H1 (cell line): Measurements from ENCODE around the gene EPB41L3. TPM values are rescaled to one million over a fixed set of nuclear protein-coding genes. Genes with fewer than 3 reads are reported as not detected.
A peak's percentile ranks its signal among the peaks of the same experiment; 100 is the strongest.

ENCODE experiments used
- CTCF ChIA-PET: fragments of 300-600 bp; sonication (Branson Sonifier 250); formaldehyde crosslinking; loops from one replicate; lab custom pipeline; 2021; ENCODE audit not compliant: partially characterized antibody; lab: Charles Lee
- POLR2A ChIA-PET: fragments of 300-600 bp; sonication (Branson Sonifier 250); formaldehyde crosslinking; loops from one replicate; lab custom pipeline; 2021; ENCODE audit warnings: inconsistent platforms; ENCODE audit not compliant: partially characterized antibody; lab: Charles Lee
- DNase-seq, 2 experiments: peaks; one replicate each; pipeline versions ENCODE4 v3.0.0 to v3.0.0-alpha.2; 2010 to 2022; ENCODE audit warnings: low spot score in 2 of 2, low read depth in 1 of 2, mixed read lengths in 1 of 2
- FAIRE-seq: peaks from 2 replicates; lab custom pipeline; 2011; peaks lifted over from hg19 to GRCh38; lab: Jason Lieb, UNC
- H2AFZ ChIP-seq: 2 replicates; pipeline ENCODE4 v1.8.1; 2012; ENCODE audit warnings: low read length, inconsistent platforms
- H2AK5ac ChIP-seq: 2 replicates; pipeline ENCODE4 v1.6.1; 2013; ENCODE audit warnings: low read depth, low read length
- H2BK120ac ChIP-seq: replicated peaks from 2 replicates; pipeline ENCODE3; 2013; ENCODE audit warnings: low read depth, low read length, inconsistent platforms
- H2BK12ac ChIP-seq: 2 replicates; pipeline ENCODE4 v1.6.1; 2013; ENCODE audit warnings: low read depth, low read length
- H2BK15ac ChIP-seq: 2 replicates; pipeline ENCODE4 v1.6.1; 2013; ENCODE audit warnings: low read length
- H2BK20ac ChIP-seq: 2 replicates; pipeline ENCODE4 v1.6.1; 2013; ENCODE audit warnings: low read length
- H2BK5ac ChIP-seq: 2 replicates; pipeline ENCODE4 v1.6.1; 2013; ENCODE audit warnings: low read depth, low read length
- H3K14ac ChIP-seq: 2 replicates; pipeline ENCODE4 v1.6.1; 2013; ENCODE audit warnings: inconsistent platforms; ENCODE audit not compliant: insufficient read length
- H3K18ac ChIP-seq: 2 replicates; pipeline ENCODE4 v1.6.1; 2013; ENCODE audit warnings: low read length; ENCODE audit errors: extremely low read depth
- H3K23ac ChIP-seq: 2 replicates; pipeline ENCODE4 v1.6.1; 2013; ENCODE audit warnings: inconsistent platforms; ENCODE audit not compliant: insufficient read length
- H3K23me2 ChIP-seq: 2 replicates; pipeline ENCODE4 v1.6.1; 2013; ENCODE audit warnings: low read depth, low read length
- H3K27ac ChIP-seq: 2 replicates; pipeline ENCODE4 v1.6.1; 2011; ENCODE audit warnings: low read depth, low read length, inconsistent platforms
- H3K27me3 ChIP-seq, 4 experiments: replicated peaks in 1 of 4; 1 replicate in 1 of 4; 2 replicates in 3 of 4; pipeline versions ENCODE4 v1.6.1 to v1.8.1; 2011 to 2013; ENCODE audit warnings: low read length in 3 of 4, mild to moderate bottlenecking in 3 of 4, inconsistent platforms in 2 of 4, mixed read lengths in 2 of 4, moderate library complexity in 1 of 4; ENCODE audit not compliant: control insufficient read depth in 3 of 4, insufficient read depth in 3 of 4; ENCODE audit errors: extremely low read depth in 1 of 4
- H3K36me3 ChIP-seq, 4 experiments: 2 replicates each; pipeline versions ENCODE4 v1.6.1 to v1.8.1; 2011 to 2013; ENCODE audit warnings: mild to moderate bottlenecking in 4 of 4, low read length in 3 of 4, moderate library complexity in 2 of 4, control low read depth in 1 of 4, inconsistent platforms in 1 of 4; ENCODE audit not compliant: insufficient read depth in 4 of 4, control insufficient read depth in 2 of 4
- H3K4ac ChIP-seq: replicated peaks from 2 replicates; pipeline ENCODE3; 2013; ENCODE audit warnings: low read length, low read depth, mixed read lengths, inconsistent platforms; ENCODE audit not compliant: insufficient read length
- H3K4me1 ChIP-seq, 4 experiments: replicated peaks in 1 of 4; 1 replicate in 1 of 4; 2 replicates in 3 of 4; pipeline versions ENCODE4 v1.6.1 to v1.8.1; 2011 to 2013; ENCODE audit warnings: low read length in 3 of 4, inconsistent platforms in 2 of 4, mixed read lengths in 1 of 4; ENCODE audit not compliant: insufficient read depth in 4 of 4, control insufficient read depth in 3 of 4
- H3K4me2 ChIP-seq, 2 experiments: 2 replicates each; pipeline versions ENCODE4 v1.6.1 to v1.8.1; 2011 to 2013; ENCODE audit warnings: low read depth in 2 of 2, low read length in 2 of 2, control low read depth in 1 of 2, inconsistent platforms in 1 of 2, mild to moderate bottlenecking in 1 of 2; ENCODE audit not compliant: insufficient read depth in 1 of 2
- H3K4me3 ChIP-seq, 4 experiments: fragments of 200-600, 300-600 bp in 1 of 4; sonication (generic), shearing (Covaris generic), sonication (Bioruptor Twin) in 1 of 4; 2 replicates each; pipeline versions ENCODE4 v1.5.1 to v1.8.1; 2011 to 2016; ENCODE audit warnings: low read length in 4 of 4, low read depth in 3 of 4, control low read depth in 2 of 4, inconsistent platforms in 2 of 4, mild to moderate bottlenecking in 2 of 4, mixed read lengths in 1 of 4, moderate library complexity in 1 of 4; ENCODE audit not compliant: insufficient read depth in 2 of 4; ENCODE audit errors: extremely low read depth in 1 of 4
- H3K56ac ChIP-seq: replicated peaks from 2 replicates; pipeline ENCODE3; 2013; ENCODE audit warnings: low read depth, mild to moderate bottlenecking, mixed read lengths, low read length, inconsistent platforms; ENCODE audit not compliant: insufficient read length
- H3K79me1 ChIP-seq: 2 replicates; pipeline ENCODE4 v1.6.1; 2013; ENCODE audit warnings: low read depth, low read length, control low read depth
- H3K79me2 ChIP-seq, 2 experiments: 2 replicates each; pipeline versions ENCODE4 v1.6.1 to v1.8.1; 2012 to 2013; ENCODE audit warnings: low read length in 2 of 2, mild to moderate bottlenecking in 2 of 2, inconsistent platforms in 1 of 2; ENCODE audit not compliant: insufficient read depth in 2 of 2, control insufficient read depth in 1 of 2
- H3K9ac ChIP-seq, 4 experiments: replicated peaks in 1 of 4; 1 replicate in 1 of 4; 2 replicates in 3 of 4; pipeline versions ENCODE4 v1.6.1 to v1.8.1; 2011 to 2013; ENCODE audit warnings: low read depth in 3 of 4, low read length in 3 of 4, control low read depth in 2 of 4, mild to moderate bottlenecking in 2 of 4, moderate library complexity in 2 of 4, inconsistent platforms in 1 of 4; ENCODE audit errors: extremely low read depth in 1 of 4
- H3K9me3 ChIP-seq, 2 experiments: 2 replicates each; pipeline versions ENCODE4 v1.6.1 to v1.8.1; 2012 to 2013; ENCODE audit warnings: mild to moderate bottlenecking in 2 of 2, moderate library complexity in 2 of 2, control low read depth in 1 of 2, inconsistent platforms in 1 of 2, low read depth in 1 of 2, low read length in 1 of 2, mixed read lengths in 1 of 2; ENCODE audit not compliant: insufficient read depth in 2 of 2
- H4K20me1 ChIP-seq, 2 experiments: replicated peaks in 1 of 2; 2 replicates each; pipeline versions ENCODE3 to v1.8.1; 2011 to 2013; ENCODE audit warnings: inconsistent platforms in 2 of 2, low read length in 2 of 2, mild to moderate bottlenecking in 1 of 2; ENCODE audit not compliant: insufficient read depth in 2 of 2, control insufficient read depth in 1 of 2
- H4K5ac ChIP-seq: 2 replicates; pipeline ENCODE4 v1.6.1; 2013; ENCODE audit warnings: low read length, low read depth, mixed read lengths, inconsistent platforms; ENCODE audit not compliant: insufficient read length
- H4K8ac ChIP-seq: 2 replicates; pipeline ENCODE4 v1.8.0; 2013; ENCODE audit warnings: mild to moderate bottlenecking, moderate library complexity, low read length, inconsistent platforms; ENCODE audit not compliant: insufficient read depth; ENCODE audit errors: extremely low read depth
- H4K91ac ChIP-seq: replicated peaks from 2 replicates; pipeline ENCODE3; 2013; ENCODE audit warnings: low read length, mixed read lengths, inconsistent platforms; ENCODE audit not compliant: insufficient read length
- ATF3 ChIP-seq: IDR thresholded peaks from 2 replicates; pipeline ENCODE4 v1.6.1; 2011; ENCODE audit warnings: low read depth, mild to moderate bottlenecking, low read length; ENCODE audit not compliant: insufficient read depth
- HDAC2 ChIP-seq, 2 experiments: fragments of 300-600 bp in 1 of 2; sonication (generic) in 1 of 2; IDR thresholded peaks; 2 replicates each; pipeline ENCODE4 v1.6.1; 2011 to 2012; ENCODE audit warnings: low read depth in 2 of 2, low read length in 2 of 2, mild to moderate bottlenecking in 2 of 2, moderate library complexity in 2 of 2, borderline replicate concordance in 1 of 2, inconsistent platforms in 1 of 2
- NRF1 ChIP-seq: IDR thresholded peaks from 2 replicates; pipeline ENCODE4 v1.6.1; 2011; ENCODE audit warnings: mild to moderate bottlenecking, low read depth, low read length, improper control_type of control experiment
- POLR2A ChIP-seq, 2 experiments: IDR thresholded peaks; 1 replicate in 1 of 2; 2 replicates in 1 of 2; pipeline ENCODE4 v1.6.1; 2011; ENCODE audit warnings: low read depth in 2 of 2, low read length in 2 of 2, mild to moderate bottlenecking in 2 of 2; ENCODE audit errors: control extremely low read depth in 1 of 2
- RAD21 ChIP-seq, 2 experiments: IDR thresholded peaks in 1 of 2; conservative IDR thresholded peaks in 1 of 2; 2 replicates each; pipeline ENCODE4 v1.6.1; 2011; ENCODE audit warnings: low read depth in 2 of 2, low read length in 2 of 2, improper control_type of control experiment in 1 of 2, inconsistent platforms in 1 of 2, mild to moderate bottlenecking in 1 of 2, moderate library complexity in 1 of 2
- WGBS, 2 experiments: shearing (Covaris generic) in 1 of 2; methylation state at CpG; one replicate each; pipeline versions ENCODE4 v1.1.6 to v1.1.7; 2013 to 2015; ENCODE audit warnings: low lambda C conversion rate in 2 of 2, mixed read lengths in 2 of 2, inconsistent platforms in 1 of 2, low coverage in 1 of 2, missing lambda C conversion rate in 1 of 2; ENCODE audit not compliant: insufficient replicate concordance in 2 of 2, insufficient coverage in 1 of 2, insufficient read length in 1 of 2; ENCODE audit errors: extremely low coverage in 1 of 2, missing lambda C conversion rate in 1 of 2; 5-methylcytosine and 5-hydroxymethylcytosine counted together
- polyA plus RNA-seq, 7 experiments: library from polyadenylated mRNA; depleted of rRNA in 3 of 7; stranded (reverse) in 5 of 7; unstranded in 2 of 7; fragments of >200 nt in 5 of 7; fragments of 200-250 nt in 2 of 7; gene quantifications; 1 replicate in 5 of 7; 2 replicates in 1 of 7; 4 replicates in 1 of 7; pipeline versions ENCODE4 v1.2.1 to v1.2.3, GENCODE V29; 2011 to 2013; ENCODE audit warnings: missing spikeins in 2 of 7, mixed read lengths in 2 of 7
- total RNA-seq: library from RNA; stranded (reverse); fragmentation: NEBNext Ultra II Directional; extraction: Animal tissue kit (Norgen Biotek cat#: 25700); gene quantifications from 2 replicates; pipeline ENCODE4 v1.2.1, GENCODE V29; 2021

EPB41L3 gene
- total and polyA plus RNA-seq, 2 of the 8 experiments (the other 6 are each of a cell fraction or from before 2014, with no cell fraction given) = 7.9 to 16.1 TPM

GRCh38 chr18:5556310-5556974 is 12.6 kb upstream of the EPB41L3 start:
- Histone ChIP-seq H3K4me3 (no peak overlapping the region), H4K91ac (no peak overlapping the region), H4K20me1 (no peaks in the 10 kb centered on the region), H3K27me3 (no peaks in the 10 kb centered on the region), H3K27ac (no peak overlapping the region), H3K9me3 (no peaks in the 10 kb centered on the region), H3K4me2 (no peak overlapping the region), H3K18ac (no peak overlapping the region), H3K79me2 (no peaks in the 10 kb centered on the region), H2AK5ac (no peak overlapping the region), H2BK5ac (no peak overlapping the region), H3K9ac (no peak overlapping the region), H3K14ac (no peak overlapping the region), H3K4ac (no peak overlapping the region), H2BK15ac (no peak overlapping the region), H2BK20ac (no peak overlapping the region), H4K8ac (peak overlapping the region; percentile 74; the same call in 1 of the 2 replicates), H3K4me1 (no peaks in the 10 kb centered on the region), H3K23me2 (no peaks in the 10 kb centered on the region), H2BK120ac (no peak overlapping the region), H3K23ac (no peak overlapping the region), H2AFZ (no peak overlapping the region), H3K56ac (no peak overlapping the region), H2BK12ac (no peak overlapping the region), H3K36me3 (no peaks in the 10 kb centered on the region; a peak in 1 of 8 replicates), H4K5ac (no peak overlapping the region), H3K79me1 (no peaks in the 10 kb centered on the region)
- DNase-seq (no peak), FAIRE-seq (no peak)
- ChIA-PET POLR2A (no interaction called here), CTCF (interaction anchor here (0.6 to 1.4 kb wide), 3 partner anchors 9 to 60 kb away, joined by 3 to 13 read pairs (median 4); no protein-coding TSS in a partner anchor)
- TF ChIP-seq RAD21 (IDR thresholded peaks at IDR 0.05 in 1 of 2, conservative IDR thresholded peaks at IDR 0.05 in 1 of 2; ENCODE audit: low read depth in 2 of 2, low read length in 2 of 2) (no peak), ATF3 (no peak), POLR2A (IDR thresholded peaks at IDR 0.05; ENCODE audit: control extremely low read depth in 1 of 2, low read depth in 2 of 2, low read length in 2 of 2) (no peak), HDAC2 (IDR thresholded peaks at IDR 0.05; ENCODE audit: borderline replicate concordance in 1 of 2, low read depth in 2 of 2, low read length in 2 of 2) (no peak), NRF1 (no peak)
- WGBS, 2 experiments = 88% methylated on average over 8 of the region's 8 CpGs; no CpG with 5 or more reads in 1 of the 2 experiments
